Esophagus muscularis mucosa (tissue), 4 donors: Measurements from ENCODE around the gene FBXL7. TPM values are rescaled to one million over a fixed set of nuclear protein-coding genes. Genes with fewer than 3 reads are reported as not detected.

Experiments used
- DNase-seq: peaks from one replicate; pipeline ENCODE4 v3.0.0-alpha.2; 2017; ENCODE audit errors: extremely low spot score
- H3K27ac ChIP-seq, 4 donors: fragments of 200-600 bp; sonication (generic); replicated peaks in 1 of 4; 1 replicate in 3 of 4; 2 replicates in 1 of 4; pipeline ENCODE4 v1.5.1; 2016 to 2019; ENCODE audit warnings: mild to moderate bottlenecking in 1 of 4
- H3K27me3 ChIP-seq, 4 donors: fragments of 200-600 bp; sonication (generic); one replicate each; pipeline versions ENCODE4 v1.5.1 to v1.6.0; 2016 to 2019
- H3K36me3 ChIP-seq, 4 donors: fragments of 200-600 bp; sonication (generic); one replicate each; pipeline ENCODE4 v1.5.1; 2016 to 2019
- H3K4me1 ChIP-seq, 4 donors: fragments of 200-600 bp; sonication (generic); one replicate each; pipeline ENCODE4 v1.5.1; 2016 to 2019
- H3K4me3 ChIP-seq, 4 donors: fragments of 200-600 bp; sonication (generic); 1 replicate in 2 of 4; 2 replicates in 2 of 4; pipeline ENCODE4 v1.5.1; 2016 to 2019; ENCODE audit warnings: mild to moderate bottlenecking in 4 of 4, moderate library complexity in 1 of 4
- H3K9me3 ChIP-seq, 4 donors: fragments of 200-600 bp; sonication (generic); 1 replicate in 3 of 4; 2 replicates in 1 of 4; pipeline ENCODE4 v1.5.1; 2016 to 2019
- CTCF ChIP-seq, 3 experiments: fragments of 200-600 bp in 2 of 3; fragments of 450-650 bp in 1 of 3; sonication (generic) in 2 of 3; IDR thresholded peaks; one replicate each; pipeline ENCODE4 v1.5.1; 2017 to 2019; ENCODE audit warnings: antibody characterized with exemption in 3 of 3, mild to moderate bottlenecking in 2 of 3, moderate library complexity in 1 of 3
- EP300 ChIP-seq: sonication (generic); formaldehyde crosslinking; IDR thresholded peaks from one replicate; pipeline ENCODE4 v1.6.1; 2017; ENCODE audit warnings: antibody characterized with exemption
- POLR2A ChIP-seq: fragments of 450-650 bp; IDR thresholded peaks from one replicate; pipeline ENCODE4 v1.6.1; 2017; ENCODE audit warnings: antibody characterized with exemption, moderate library complexity, mild to moderate bottlenecking, low read depth
- POLR2AphosphoS5 ChIP-seq, 2 donors: sonication (generic); formaldehyde crosslinking; IDR thresholded peaks; one replicate each; pipeline ENCODE4 v1.6.1; 2017; ENCODE audit warnings: antibody characterized with exemption in 2 of 2
- WGBS: methylation state at CpG from one replicate; pipeline ENCODE4 v1.1.5; 2018; 5-methylcytosine and 5-hydroxymethylcytosine counted together
- intact Hi-C: fragments of 100-400 bp; cut with DNase I; formaldehyde crosslinking; loops from one replicate; pipeline ENCODE4 v1.15.1; 2023
- total RNA-seq, 4 donors: library from RNA; depleted of rRNA; stranded (reverse); fragments of >200 nt; gene quantifications; one replicate each; pipeline versions ENCODE4 v1.1.0 to v1.2.1, GENCODE V29; 2016

The FBXL7 gene
- total RNA-seq, 4 donors from 2014 or later = 25.7 to 37.7 (median 27.6) TPM

GRCh38 chr5:15762668-15763067, 262.7 kb downstream of the FBXL7 start:
- Histone ChIP-seq H3K27me3 (no peaks in the 10 kb centered on the region), H3K4me1 (no peaks in the 10 kb centered on the region), H3K36me3 (no peaks in the 10 kb centered on the region), H3K9me3 (no peaks in the 10 kb centered on the region), H3K27ac (no peak overlapping the region), H3K4me3 (no peak overlapping the region)
- 86% methylated on average over 3 of the region's 3 CpGs for WGBS
- intact Hi-C loops = no loop called here
- no peak for DNase-seq
- no peak for TF ChIP-seq EP300
- no peak for TF ChIP-seq POLR2A
- no peak for TF ChIP-seq CTCF (IDR thresholded peaks at IDR 0.05)
- no peak for TF ChIP-seq POLR2AphosphoS5 (IDR thresholded peaks at IDR 0.05)

- Histone ChIP-seq H3K9me3 (no peaks in the 10 kb centered on the region), H3K36me3 (no peaks in the 10 kb centered on the region), H3K4me3 (no peak overlapping the region), H3K4me1 (no peaks in the 10 kb centered on the region), H3K27ac (no peak overlapping the region), H3K27me3 (no peaks in the 10 kb centered on the region)
- TF ChIP-seq POLR2AphosphoS5 (IDR thresholded peaks at IDR 0.05) = no peak
- TF ChIP-seq CTCF (IDR thresholded peaks at IDR 0.05) = no peak
- no peak for TF ChIP-seq EP300
- TF ChIP-seq POLR2A = no peak
- DNase-seq = no peak
- intact Hi-C loops = no loop called here
These were observed 263.8 kb downstream of the FBXL7 start for GRCh38 chr5:15763754-15764153.

GRCh38 chr5:15768936-15769335, 269.0 kb downstream of the FBXL7 start:
- intact Hi-C loops = no loop called here

GRCh38 chr5:15772131-15772530, 272.2 kb downstream of the FBXL7 start:
- TF ChIP-seq EP300 = no peak
- no peak for TF ChIP-seq CTCF (IDR thresholded peaks at IDR 0.05)
- no peak for TF ChIP-seq POLR2AphosphoS5 (IDR thresholded peaks at IDR 0.05)
- no peak for TF ChIP-seq POLR2A

More at GRCh38 chr5:15768936-15769335, 269.0 kb downstream of the FBXL7 start:
- H3K4me3 ChIP-seq = no peak overlapping the region
- no peak overlapping the region for H3K27ac ChIP-seq
- WGBS = 95% methylated on average over 3 of the region's 3 CpGs
- no peaks in the 10 kb centered on the region for H3K4me1 ChIP-seq
- TF ChIP-seq POLR2AphosphoS5 (IDR thresholded peaks at IDR 0.05) (no peak), CTCF (IDR thresholded peaks at IDR 0.05) (no peak)
- H3K36me3 ChIP-seq = no peaks in the 10 kb centered on the region
- no peaks in the 10 kb centered on the region for H3K9me3 ChIP-seq
- DNase-seq = no peak
- H3K27me3 ChIP-seq = no peaks in the 10 kb centered on the region

GRCh38 chr5:15774632-15775031, 274.7 kb downstream of the FBXL7 start:
- Histone ChIP-seq H3K4me3 (no peak overlapping the region), H3K4me1 (no peaks in the 10 kb centered on the region), H3K36me3 (no peaks in the 10 kb centered on the region), H3K27ac (no peak overlapping the region), H3K27me3 (no peaks in the 10 kb centered on the region), H3K9me3 (no peaks in the 10 kb centered on the region)
- TF ChIP-seq CTCF (IDR thresholded peaks at IDR 0.05) (no peak), POLR2A (no peak), POLR2AphosphoS5 (IDR thresholded peaks at IDR 0.05) (no peak), EP300 (no peak)
- no peak for DNase-seq
- 75% methylated on average over 2 of the region's 2 CpGs for WGBS
- intact Hi-C loops = no loop called here

More at GRCh38 chr5:15772131-15772530, 272.2 kb downstream of the FBXL7 start:
- Histone ChIP-seq H3K27me3 (no peaks in the 10 kb centered on the region), H3K36me3 (no peaks in the 10 kb centered on the region), H3K27ac (no peak overlapping the region), H3K4me1 (no peaks in the 10 kb centered on the region), H3K4me3 (no peak overlapping the region), H3K9me3 (no peaks in the 10 kb centered on the region)
- intact Hi-C loops = no loop called here
- no peak for DNase-seq
- 93% methylated on average over 1 of the region's 1 CpG for WGBS
